Lower lobe of right lung (tissue), 2 donors: ENCODE measurements around the gene KIF20A. TPM values are rescaled to one million over a fixed set of nuclear protein-coding genes. Genes with fewer than 3 reads are reported as not detected.

Experiments
- ATAC-seq, 2 donors: fragments of 200-7000 bp; cut with Tn5 transposase; one replicate each; pipeline ENCODE4 v1.9.1; 2020 to 2022; ENCODE audit warnings: mild to moderate bottlenecking in 2 of 2, moderate library complexity in 2 of 2
- DNase-seq: peaks from one replicate; pipeline ENCODE4 v3.0.0-alpha.2; 2020
- H3K27ac ChIP-seq: fragments of 200-600 bp; one replicate; pipeline ENCODE4 v1.8.0; 2022
- H3K27me3 ChIP-seq: fragments of 200-600 bp; one replicate; pipeline ENCODE4 v1.8.0; 2022; ENCODE audit warnings: low read depth
- H3K36me3 ChIP-seq: fragments of 200-600 bp; one replicate; pipeline ENCODE4 v1.8.0; 2022; ENCODE audit warnings: mild to moderate bottlenecking
- H3K4me1 ChIP-seq: fragments of 200-600 bp; one replicate; pipeline ENCODE4 v1.8.0; 2022
- H3K4me3 ChIP-seq: fragments of 200-600 bp; one replicate; pipeline ENCODE4 v1.8.0; 2022; ENCODE audit warnings: mild to moderate bottlenecking
- H3K9me3 ChIP-seq: fragments of 200-600 bp; one replicate; pipeline ENCODE4 v1.8.0; 2022
- intact Hi-C: fragments of 100-400 bp; cut with DNase I; formaldehyde crosslinking; loops from one replicate; pipeline ENCODE4 v1.11.0; 2022
- total RNA-seq: library from RNA; stranded (reverse); fragmentation: NEBNext Ultra II Directional; extraction: Animal tissue kit (Norgen Biotek cat#: 25700); gene quantifications from one replicate; pipeline ENCODE4 v1.2.1, GENCODE V29; 2021
- TF ChIP-seq, protein P1 (sequence below): fragments of 200-600 bp; IDR thresholded peaks from one replicate; pipeline ENCODE4 v1.8.0; 2022; ENCODE audit warnings: antibody characterized with exemption, mild to moderate bottlenecking
- donor health status: DM: no; HTN: yes; CAD: no; lungs with severe emphysema.

Gene KIF20A
- total RNA-seq, 1 donor from 2014 or later = 1.2 TPM

DNA sequence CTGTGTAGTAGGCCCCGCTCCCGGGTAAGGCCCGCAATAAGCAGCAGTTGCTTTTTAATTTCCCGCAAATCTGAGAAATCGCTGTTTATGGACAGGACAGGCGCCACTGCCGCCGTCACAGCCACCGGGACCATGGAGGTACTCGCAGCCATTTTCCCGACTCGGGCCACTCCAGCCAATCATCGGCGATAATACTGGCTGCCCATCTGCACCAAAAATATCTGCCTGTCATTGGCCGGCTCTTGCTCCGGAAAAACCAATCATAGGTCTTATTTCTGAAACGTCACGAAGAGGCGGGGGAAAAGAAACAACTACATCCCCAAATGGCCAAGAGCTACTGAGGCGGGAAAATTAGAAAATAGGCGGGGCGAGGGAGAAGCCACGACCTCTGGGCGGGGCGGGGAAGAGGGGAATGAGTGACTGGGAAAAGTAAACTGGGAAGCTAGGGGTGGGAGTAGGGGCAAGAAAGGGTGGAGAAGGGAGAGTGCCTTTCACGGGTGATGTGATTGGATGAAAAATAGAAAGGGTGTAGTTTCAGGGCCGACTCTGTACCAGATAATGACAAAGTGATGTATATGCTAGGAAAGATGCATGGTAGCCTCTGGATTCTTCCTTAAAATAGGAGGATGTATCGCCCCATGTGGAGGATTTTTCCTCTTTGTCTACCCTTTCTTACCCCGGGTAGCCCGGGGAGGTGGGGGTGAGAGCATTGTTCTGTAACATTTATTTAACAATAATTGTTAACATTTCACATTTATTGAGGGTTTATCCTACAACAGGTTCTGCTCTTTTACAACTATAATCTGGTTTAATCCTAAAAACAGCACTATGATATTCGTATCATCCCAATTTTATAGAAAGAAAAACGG is 34.5 kb downstream of the KIF20A start, which contains the start of gene CDC23:
TSS of gene CDC23 (minus strand) at position 163 of the 869 bp plus-strand sequence. CDS start at position 152, 11 bp downstream.
- ATAC-seq (peak; percentile 98 to 99), DNase-seq (peak; percentile 93)
- Histone ChIP-seq H3K4me3 (peak within 1 kb of the TSS; percentile 99), H3K9me3 (no peaks in the 10 kb centered on the region), H3K4me1 (peaks cover 16% of the 10 kb centered on the region), H3K27ac (peak within 1 kb of the TSS; percentile 88), H3K27me3 (no peaks in the 10 kb centered on the region), H3K36me3 (no peaks in the 10 kb centered on the region)
- intact Hi-C loops = no loop called here
- TF ChIP-seq, protein P1, sequence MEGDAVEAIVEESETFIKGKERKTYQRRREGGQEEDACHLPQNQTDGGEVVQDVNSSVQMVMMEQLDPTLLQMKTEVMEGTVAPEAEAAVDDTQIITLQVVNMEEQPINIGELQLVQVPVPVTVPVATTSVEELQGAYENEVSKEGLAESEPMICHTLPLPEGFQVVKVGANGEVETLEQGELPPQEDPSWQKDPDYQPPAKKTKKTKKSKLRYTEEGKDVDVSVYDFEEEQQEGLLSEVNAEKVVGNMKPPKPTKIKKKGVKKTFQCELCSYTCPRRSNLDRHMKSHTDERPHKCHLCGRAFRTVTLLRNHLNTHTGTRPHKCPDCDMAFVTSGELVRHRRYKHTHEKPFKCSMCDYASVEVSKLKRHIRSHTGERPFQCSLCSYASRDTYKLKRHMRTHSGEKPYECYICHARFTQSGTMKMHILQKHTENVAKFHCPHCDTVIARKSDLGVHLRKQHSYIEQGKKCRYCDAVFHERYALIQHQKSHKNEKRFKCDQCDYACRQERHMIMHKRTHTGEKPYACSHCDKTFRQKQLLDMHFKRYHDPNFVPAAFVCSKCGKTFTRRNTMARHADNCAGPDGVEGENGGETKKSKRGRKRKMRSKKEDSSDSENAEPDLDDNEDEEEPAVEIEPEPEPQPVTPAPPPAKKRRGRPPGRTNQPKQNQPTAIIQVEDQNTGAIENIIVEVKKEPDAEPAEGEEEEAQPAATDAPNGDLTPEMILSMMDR = no peak

DNA sequence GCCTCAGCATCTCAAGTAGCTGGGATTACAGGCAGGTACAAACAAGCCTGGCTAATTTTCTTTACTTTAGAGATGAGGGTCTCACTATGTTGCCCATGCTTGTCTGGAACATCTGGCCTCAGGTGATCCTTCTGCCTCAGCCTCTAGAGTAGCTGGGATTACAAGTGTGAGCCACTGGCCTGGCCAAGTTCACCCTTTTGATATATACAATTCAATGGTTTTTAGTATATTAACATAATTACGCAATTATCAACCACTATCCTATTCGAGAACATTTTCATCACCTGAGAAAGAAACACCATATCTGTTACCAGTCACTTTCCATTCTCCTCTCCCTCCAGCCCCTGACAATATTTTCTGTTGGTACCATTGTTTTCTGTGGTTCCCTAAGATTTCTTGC is 37.9 kb downstream of the KIF20A start:
- Histone ChIP-seq H3K27ac (no peak overlapping the region), H3K9me3 (no peaks in the 10 kb centered on the region), H3K4me1 (peaks cover 14% of the 10 kb centered on the region), H3K27me3 (no peaks in the 10 kb centered on the region), H3K36me3 (no peaks in the 10 kb centered on the region), H3K4me3 (no peak overlapping the region)
- DNase-seq (no peak), ATAC-seq (no peak)
- TF ChIP-seq, protein P1 = no peak
- intact Hi-C loops = no loop called here

DNA sequence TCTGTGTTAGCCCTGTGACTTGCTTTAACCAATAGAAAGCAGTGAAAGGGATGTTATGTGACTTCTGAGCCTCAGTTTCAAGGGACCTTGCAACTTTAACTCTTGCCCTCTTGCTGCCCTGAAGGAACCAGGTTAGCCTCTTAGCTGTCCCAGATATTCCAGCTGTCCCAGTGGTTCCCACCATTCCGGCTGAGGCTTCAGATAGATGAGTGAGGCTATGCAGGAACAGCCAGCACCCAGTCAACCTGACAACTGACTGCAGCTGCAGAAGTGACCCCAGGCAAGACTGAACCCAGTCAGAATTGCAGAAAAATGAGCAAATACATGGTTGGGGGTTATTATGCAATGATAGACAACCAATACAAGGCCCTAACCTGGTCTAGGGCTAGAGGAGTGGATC is 44.6 kb downstream of the KIF20A start:
- Histone ChIP-seq H3K27me3 (no peaks in the 10 kb centered on the region), H3K4me1 (peaks cover 9% of the 10 kb centered on the region), H3K4me3 (no peak overlapping the region), H3K36me3 (no peaks in the 10 kb centered on the region), H3K9me3 (no peaks in the 10 kb centered on the region), H3K27ac (no peak overlapping the region)
- TF ChIP-seq, protein P1 = no peak
- intact Hi-C loops = no loop called here
- ATAC-seq = no peak
- no peak for DNase-seq

DNA sequence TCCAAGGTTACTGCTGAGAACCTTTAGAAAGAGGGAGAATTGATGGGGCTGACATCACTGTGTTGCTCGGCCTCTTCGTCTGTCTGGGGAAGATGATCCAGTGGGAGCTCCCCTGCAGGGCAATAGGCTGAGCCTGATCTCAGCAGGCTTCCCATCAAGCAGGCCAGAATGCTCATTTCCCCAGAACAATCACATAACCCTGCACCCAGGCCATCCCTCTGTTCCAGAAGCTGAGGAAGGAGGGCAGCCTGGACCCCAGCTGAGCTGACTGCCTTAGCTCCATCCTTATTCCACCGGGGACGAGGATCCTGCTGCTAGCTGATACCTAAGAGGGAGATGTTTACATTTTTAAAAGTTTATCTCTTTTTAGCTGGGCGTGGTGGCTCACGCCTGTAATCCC is 45.8 kb downstream of the KIF20A start:
- intact Hi-C loops = no loop called here
- TF ChIP-seq, protein P1 = no peak

DNA sequence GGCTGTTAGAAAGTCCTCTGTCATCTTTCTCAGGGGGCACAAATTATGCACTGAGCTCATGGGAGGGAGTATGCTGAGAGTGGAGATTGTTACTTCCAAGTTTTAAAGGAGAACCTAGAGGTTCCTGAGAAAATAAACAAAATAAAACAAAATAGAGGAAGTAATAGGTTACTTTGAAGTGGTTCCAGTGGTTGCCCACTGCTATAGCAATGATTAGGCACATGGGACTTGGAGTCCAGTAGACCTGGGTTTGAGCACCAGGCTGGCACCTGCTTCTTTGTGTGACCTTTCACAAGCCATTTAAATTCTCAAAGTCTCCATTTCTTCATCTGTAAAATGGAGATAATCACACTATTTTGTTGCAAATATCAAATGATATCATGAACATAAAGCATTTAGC is 48.0 kb downstream of the KIF20A start:
- H3K9me3 ChIP-seq = no peaks in the 10 kb centered on the region
- H3K27me3 ChIP-seq = no peaks in the 10 kb centered on the region
- no peak overlapping the region for H3K27ac ChIP-seq
- ATAC-seq (no peak), DNase-seq (no peak)
- intact Hi-C loops = no loop called here
- H3K4me3 ChIP-seq = no peak overlapping the region
- H3K36me3 ChIP-seq = no peaks in the 10 kb centered on the region
- TF ChIP-seq, protein P1 = no peak
- H3K4me1 ChIP-seq = peaks cover 18% of the 10 kb centered on the region

More for the DNA sequence above, 45.8 kb downstream of the KIF20A start:
- no peaks in the 10 kb centered on the region for H3K27me3 ChIP-seq
- ATAC-seq (no peak), DNase-seq (no peak)
- H3K36me3 ChIP-seq = no peaks in the 10 kb centered on the region
- no peak overlapping the region for H3K4me3 ChIP-seq
- no peaks in the 10 kb centered on the region for H3K9me3 ChIP-seq
- H3K27ac ChIP-seq = no peak overlapping the region
- H3K4me1 ChIP-seq = peaks cover 9% of the 10 kb centered on the region
